Stimulated activated CD4-positive, alpha-beta T cell treated with anti-CD3 and anti-CD28 coated beads, TNF-alpha, amount 100 ng/mL, for 4 hours (primary cell): ENCODE measurements around the gene MYBPH.

ENCODE experiments used
- DNase-seq, 3 experiments: peaks; one replicate each; pipeline ENCODE4 v3.0.0-alpha.2; 2020; ENCODE audit warnings: low read depth in 3 of 3

The MYBPH gene

GRCh38 chr1:203175237-203175826 is at the start of gene MYBPH:
Gene MYBPH (minus strand): TSS chr1:203175826. CDS start chr1:203175755, 71 bp downstream.
- no peak for DNase-seq

DNA sequence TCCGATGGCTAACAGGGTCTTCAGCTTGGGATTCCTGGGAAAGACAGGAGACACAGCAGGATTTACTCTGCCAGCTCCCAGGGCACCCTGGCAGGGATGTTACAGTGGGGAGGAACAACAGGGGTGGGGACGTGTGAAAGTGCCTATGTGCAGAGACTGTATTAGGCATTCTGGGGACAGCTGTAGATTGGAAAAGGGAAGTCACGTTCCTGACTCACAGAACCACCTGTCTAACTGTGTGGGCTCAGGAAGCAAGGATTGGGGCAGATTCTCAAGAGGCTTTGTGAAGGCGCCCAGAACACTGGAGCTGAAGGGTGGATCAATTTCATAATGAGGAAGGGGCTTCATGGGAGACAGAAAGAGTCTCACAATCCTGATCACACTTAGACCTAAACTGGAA is 49.4 kb upstream of the MYBPH start:
- no peak for DNase-seq

GRCh38 chr1:203223012-203223775 is 47.6 kb upstream of the MYBPH start:
- no peak for DNase-seq

DNA sequence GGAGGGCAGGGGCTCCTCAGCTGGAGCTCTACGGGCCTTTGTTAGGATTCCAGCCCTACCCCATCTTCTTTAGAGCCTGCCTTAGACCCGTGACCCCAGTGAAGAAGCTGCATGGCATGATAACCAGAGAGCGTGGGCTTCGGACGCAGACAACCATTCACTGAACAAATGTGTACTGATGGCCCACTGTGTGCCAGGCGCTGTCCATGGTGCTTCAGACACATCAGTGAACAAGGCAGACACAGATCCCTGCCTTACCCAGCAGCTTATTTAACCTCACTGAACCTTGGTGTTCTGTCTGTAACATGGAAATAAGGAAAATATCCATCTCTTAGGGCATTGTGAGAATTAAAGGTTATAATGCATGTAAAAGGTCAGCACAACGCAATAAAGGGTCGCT is 44.3 kb upstream of the MYBPH start:
- no peak for DNase-seq

DNA sequence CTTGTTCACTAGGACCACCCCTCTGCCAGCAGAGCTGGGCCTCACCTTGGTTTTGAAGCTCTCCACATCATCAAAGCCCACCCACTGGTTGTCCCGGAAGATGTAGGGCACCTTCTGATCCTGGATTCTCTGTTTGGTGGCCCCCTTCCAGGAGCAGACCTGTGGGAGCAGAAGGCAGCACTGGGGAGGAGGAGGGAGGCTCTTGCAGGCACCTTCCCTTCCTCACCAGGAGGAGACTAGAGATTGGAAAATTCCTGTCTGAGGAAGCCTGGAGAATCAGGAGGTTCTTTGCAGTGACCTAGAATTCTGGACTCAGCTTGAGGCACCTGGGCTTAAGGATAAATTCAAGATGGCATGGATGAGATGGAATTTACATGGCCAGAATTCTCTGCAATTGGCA is 43.5 kb upstream of the MYBPH start:
- no peak for DNase-seq

DNA sequence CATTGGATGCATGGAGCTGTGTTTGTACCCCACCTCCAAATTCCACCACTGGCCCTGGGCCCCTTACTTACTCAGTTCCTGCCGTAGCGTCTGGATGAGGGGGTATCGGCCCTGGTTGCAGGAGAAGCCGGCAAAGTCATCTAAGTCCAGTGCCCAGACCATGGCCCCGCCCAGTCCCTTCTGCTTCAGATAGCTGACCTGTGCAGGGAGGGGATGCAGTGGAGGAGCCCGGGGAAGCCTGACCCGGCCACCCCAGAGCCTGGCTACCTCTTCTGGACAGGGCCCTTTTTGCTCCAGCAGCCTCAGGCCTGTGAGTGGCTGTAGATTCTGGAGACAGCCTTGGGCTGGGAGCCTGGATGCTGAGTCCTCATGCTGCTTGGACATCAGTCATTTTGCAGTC is 42.0 kb upstream of the MYBPH start:
- DNase-seq = no peak

GRCh38 chr1:203217139-203217655 is 41.6 kb upstream of the MYBPH start:
- no peak for DNase-seq

- DNase-seq = peak in 2 of 3 experiments; percentile 8 to 27
These were observed 40.9 kb upstream of the MYBPH start for GRCh38 chr1:203216274-203217138.

DNA sequence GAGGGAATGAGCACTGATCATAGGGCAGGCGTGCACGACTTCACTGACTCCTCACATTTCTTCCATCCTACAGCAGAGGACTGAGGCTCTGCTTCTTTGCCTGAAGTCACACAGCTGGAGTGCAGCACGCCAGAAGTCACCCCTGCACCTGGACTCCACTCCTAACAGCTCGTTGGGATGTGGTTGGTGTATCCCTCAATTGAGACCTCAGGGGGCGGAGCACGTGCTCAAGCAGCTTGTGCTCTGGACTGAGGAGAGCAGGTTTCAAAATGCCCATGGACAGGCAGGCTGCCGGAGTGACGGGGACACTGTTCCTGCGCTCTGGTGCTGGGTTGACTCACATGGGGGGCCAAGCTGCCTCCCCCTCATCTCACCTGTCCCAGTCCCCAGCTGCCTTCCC is 39.9 kb upstream of the MYBPH start:
- DNase-seq = no peak

- DNase-seq = no peak
These were observed 39.2 kb upstream of the MYBPH start for GRCh38 chr1:203214871-203215270.

GRCh38 chr1:203213126-203213525 is 37.5 kb upstream of the MYBPH start:
- DNase-seq = no peak

DNA sequence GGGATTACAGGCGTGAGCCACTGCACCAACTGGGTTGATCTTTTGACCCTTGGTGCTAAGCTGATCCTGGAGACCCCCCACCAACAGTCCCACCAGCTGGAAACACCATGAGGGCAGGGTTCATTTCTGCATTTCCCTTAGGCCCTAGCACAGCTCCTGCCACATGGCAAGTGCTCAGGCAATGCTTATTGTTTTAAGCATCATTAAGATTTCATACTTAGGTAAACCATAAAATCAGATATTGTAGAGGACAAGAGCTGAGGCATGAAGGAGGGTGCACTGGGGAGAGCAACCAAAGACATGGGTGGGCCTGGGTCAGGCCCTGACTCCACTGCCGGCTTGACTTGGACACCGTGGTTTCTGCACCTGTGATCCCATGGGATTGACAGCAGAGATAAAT is 36.2 kb upstream of the MYBPH start:
- DNase-seq = no peak

DNA sequence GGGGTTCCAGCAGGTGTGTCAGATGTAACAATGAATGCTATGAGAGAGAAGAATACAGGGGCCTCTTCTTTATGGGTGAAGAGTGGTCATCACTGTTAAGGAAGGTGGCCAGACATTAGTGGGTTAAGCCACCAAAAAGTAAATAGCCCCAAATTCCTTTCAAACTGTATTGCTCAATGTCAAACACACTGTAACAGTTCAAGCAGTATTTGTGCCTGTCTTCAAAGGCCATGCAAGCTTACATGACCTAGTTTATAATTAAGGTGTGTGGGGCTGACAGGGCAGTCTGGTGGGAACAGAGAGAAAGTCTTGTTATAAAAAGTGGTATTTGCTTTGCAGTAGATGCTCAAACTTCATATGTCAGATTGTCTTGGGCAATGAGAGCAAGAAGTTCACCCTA is 35.4 kb upstream of the MYBPH start:
- no peak for DNase-seq

- no peak for DNase-seq
These were observed 34.7 kb upstream of the MYBPH start for GRCh38 chr1:203210350-203210749.

- DNase-seq = no peak
These were observed 32.6 kb upstream of the MYBPH start for GRCh38 chr1:203208181-203208580.

GRCh38 chr1:203207751-203208150 is 32.1 kb upstream of the MYBPH start:
- no peak for DNase-seq

DNA sequence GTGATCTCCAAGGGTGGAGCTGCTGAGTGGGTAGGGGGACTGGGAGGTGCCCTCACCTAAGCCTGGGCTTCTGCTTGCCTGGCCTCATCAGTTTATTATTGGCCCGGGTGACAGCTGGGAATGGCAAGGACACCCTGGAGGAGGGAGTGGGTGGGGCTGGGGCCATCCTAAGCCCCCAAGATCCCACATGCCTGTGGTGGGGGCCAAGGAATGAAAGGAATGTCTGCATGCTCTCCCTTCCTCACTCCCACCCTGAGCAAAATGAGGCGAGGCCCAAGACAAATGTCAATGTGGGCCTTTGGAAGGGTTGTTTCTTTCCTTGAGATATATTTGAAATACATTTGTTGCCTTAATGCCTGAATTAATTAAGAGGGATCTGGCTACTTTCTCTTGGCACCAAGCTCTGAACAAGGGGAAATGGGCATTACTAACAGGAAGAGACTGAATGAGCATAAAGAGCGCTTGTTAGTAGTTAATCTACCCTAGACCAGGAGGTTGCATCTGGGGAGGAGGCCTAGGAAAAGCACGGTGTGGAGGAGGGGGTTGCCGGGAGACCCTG is 30.6 kb upstream of the MYBPH start:
- DNase-seq = no peak

- no peak for DNase-seq
These were observed 29.1 kb upstream of the MYBPH start for GRCh38 chr1:203204756-203205155.

DNA sequence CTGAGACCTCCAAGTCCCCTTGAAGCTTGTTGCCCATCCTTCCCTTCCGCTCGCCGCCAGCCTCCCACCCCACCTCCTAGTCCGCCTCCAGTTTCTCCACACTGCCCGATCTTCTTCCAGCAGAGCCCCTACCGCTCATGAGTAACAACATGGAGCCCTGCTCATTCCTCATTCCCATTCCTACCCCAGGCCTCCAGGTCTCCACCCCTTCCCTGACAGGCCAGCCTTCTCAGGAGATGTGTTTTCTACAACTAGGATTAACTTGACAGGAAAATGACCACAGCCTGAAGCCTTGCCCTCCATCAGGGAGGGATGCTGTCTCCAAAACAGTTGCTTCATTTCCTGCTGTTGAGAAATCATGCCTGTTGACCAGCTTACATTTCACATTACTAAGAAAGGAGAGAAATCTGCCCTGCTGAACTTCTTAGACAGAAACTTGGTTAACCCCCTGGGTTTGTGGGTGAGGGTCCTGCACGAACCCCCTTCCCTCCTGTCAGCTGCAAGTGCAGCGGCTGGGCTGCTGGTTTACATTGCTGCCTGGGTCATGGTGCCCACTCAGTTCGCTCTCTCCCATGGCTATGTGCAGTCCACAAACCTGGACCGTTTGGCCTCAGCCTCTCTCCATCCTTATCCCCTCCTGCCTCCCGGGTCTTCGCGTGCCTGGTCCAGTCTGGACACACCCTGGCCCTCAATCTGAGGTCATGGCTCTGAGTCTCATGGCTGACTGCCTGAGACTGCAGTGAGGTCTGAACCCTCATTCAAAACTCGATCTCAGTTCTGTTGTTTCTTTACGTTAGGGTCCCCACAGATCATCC is 27.0 kb upstream of the MYBPH start:
- DNase-seq = no peak

DNA sequence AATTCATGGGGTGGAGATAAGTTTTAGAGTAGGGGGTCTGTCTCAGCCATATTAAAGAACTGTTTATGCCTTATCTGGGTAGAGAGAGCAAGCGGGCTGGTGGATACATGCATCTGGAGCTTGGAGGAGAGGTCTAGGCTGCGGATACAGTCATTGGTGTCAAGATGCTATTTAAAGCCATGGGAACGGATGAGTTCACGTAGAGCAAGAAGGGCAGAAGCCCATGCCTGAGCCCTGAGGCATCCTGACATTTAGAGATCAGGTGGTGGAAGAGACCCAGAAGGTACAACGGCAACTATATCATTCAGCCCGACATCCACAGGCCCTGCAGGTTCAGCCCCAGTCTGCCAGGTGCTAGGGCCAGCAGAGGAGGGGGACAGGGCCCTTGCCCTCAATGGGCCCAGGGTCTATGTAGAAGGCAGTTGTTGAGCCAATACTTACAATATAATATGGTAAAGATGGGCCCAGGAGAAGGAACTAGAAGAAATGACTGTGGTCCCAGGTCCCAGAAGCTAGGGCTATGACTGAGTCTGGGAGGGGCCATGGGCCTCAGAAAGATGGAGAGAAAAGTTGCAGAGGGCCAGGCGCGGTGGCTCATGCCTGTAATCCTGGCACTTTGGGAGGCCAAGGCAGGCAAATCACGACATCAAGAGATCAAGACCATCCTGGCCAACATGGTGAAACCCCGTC is 26.0 kb upstream of the MYBPH start:
- DNase-seq = no peak

DNA sequence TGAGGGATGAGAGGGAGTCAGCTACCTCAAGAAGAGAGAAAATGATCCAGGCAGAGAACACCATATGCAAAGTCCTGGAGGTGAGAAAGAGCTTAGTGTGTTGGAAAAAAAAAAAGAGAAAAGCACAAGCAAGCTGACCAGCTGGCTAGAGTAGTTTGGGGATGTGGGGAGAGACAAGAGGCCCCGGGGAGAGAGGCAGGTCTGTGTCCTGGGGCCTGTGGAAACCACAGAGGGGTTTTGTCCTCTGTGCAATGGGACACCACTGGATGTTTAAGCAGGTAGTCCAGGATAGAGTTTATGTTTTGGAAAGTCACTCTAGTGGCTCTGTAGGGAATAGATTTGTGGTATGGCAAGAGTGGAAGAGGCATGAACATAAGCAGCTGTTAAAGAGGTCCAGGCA is 25.3 kb upstream of the MYBPH start:
- DNase-seq = no peak
